Motor neuron (in vitro differentiated cells): ENCODE results near the gene RIT2. TPM values are rescaled to one million over a fixed set of nuclear protein-coding genes. Genes with fewer than 3 reads are reported as not detected.
"Not testable (repeated sequence)": the region's sequence is repeated elsewhere in the genome, so short reads cannot be mapped to it uniquely, and the experiment has no call there.

ENCODE experiments used
- ATAC-seq, 8 experiments: fragments of 200-7000 bp; cut with Tn5 transposase; replicated peaks in 6 of 8; 2 replicates each; pipeline ENCODE4 v1.8.0; 2021; ENCODE audit warnings: mild to moderate bottlenecking in 8 of 8, moderate library complexity in 8 of 8
- H3K27ac ChIP-seq, 2 donors: fragments of 250-450 bp; sonication (Bioruptor Pico); 2 replicates each; pipeline ENCODE4 v1.9.0; 2021; ENCODE audit warnings: antibody characterized with exemption in 2 of 2, mild to moderate bottlenecking in 2 of 2, moderate library complexity in 1 of 2
- H3K4me1 ChIP-seq, 2 donors: fragments of 250-450 bp; sonication (Bioruptor Pico); replicated peaks in 1 of 2; 2 replicates each; pipeline ENCODE4 v1.6.1; 2021; ENCODE audit warnings: antibody characterized with exemption in 2 of 2, mild to moderate bottlenecking in 2 of 2, moderate library complexity in 1 of 2
- H3K4me3 ChIP-seq, 5 donors: fragments of 250-450 bp; sonication (Bioruptor Pico); 2 replicates each; pipeline ENCODE4 v1.9.0; 2021; ENCODE audit warnings: antibody characterized with exemption in 5 of 5, mild to moderate bottlenecking in 5 of 5, moderate library complexity in 4 of 5
- WGBS, 10 experiments: fragments of 450-650 bp; shearing (Covaris generic); methylation state at CpG; one replicate each; pipeline ENCODE4 v1.0.0; 2022; 5-methylcytosine and 5-hydroxymethylcytosine counted together
- in situ Hi-C, 9 experiments: fragments of 400-800 bp; cut with MboI; loops; one replicate each; pipeline ENCODE4 v1.15.0; 2021; ENCODE audit warnings: low sequenced_read_pairs in 9 of 9, low pct_unique_long_range_greater_than_20kb in 2 of 9; ENCODE audit not compliant: unreplicated experiment in 9 of 9
- total RNA-seq, 8 experiments: library from RNA; unstranded; fragments of 300-600 nt; gene quantifications; 2 replicates each; pipeline versions ENCODE4 v1.2.3 to v1.2.4, GENCODE V29; 2022

Gene RIT2
- total RNA-seq, 8 experiments from 2014 or later: 0.52 to 22.0 (median 0.68) TPM; not detected in 2

DNA sequence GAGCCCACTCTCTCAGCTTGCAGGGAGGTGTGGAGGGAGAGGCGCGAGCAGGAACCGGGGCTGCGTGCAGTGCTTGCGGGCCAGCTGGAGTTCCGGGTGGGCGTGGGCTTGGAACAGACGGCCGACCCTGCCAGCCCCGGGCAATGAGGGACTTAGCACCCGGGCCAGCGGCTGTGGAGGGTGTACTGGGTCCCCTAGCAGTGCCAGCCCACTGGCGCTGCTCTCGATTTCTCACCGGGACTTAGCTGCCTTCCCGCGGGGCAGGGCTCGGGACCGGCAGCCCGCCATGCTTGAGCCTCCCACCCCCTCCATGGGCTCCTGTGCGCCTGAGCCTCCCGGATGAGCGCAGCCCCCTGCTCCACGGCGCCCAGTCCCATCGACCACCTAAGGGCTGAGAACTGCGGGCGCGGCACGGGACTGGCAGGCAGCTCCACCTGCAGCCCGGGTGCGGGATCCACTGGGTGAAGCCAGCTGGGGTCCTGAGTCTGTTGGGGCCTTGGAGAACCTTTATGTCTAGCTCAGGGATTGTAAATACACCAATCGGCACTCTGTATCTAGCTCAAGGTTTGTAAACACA lies 320.2 kb downstream of the RIT2 start:
- in situ Hi-C loops, H3K4me1 ChIP-seq, H3K27ac ChIP-seq, H3K4me3 ChIP-seq, ATAC-seq: not testable (repeated sequence)
- WGBS, 10 experiments: 88% methylated on average over 5 of the region's 33 CpGs; no CpG with 5 or more reads in 9 of the 10 experiments

DNA sequence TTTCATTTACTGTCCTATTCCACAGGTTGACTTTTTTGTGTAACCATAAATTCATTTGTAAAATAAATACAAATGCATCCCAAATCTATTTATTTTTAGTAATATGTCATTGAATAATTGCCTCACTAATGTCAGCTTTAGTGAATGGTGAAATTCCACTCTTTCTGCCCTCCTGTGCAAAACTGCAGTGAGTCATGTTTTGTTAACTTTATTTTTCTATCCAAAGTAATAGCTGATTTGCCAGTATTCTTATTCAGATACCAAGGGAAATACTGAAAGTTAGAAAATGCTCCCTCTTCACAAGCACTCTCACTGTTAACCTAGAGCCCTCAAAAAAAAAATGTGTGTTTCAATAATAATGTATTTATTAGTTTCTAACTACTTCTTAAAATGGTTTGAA lies 322.8 kb downstream of the RIT2 start:
- Histone ChIP-seq H3K27ac (no peak overlapping the region), H3K4me1 (no peaks in the 10 kb centered on the region), H3K4me3 (no peak overlapping the region)
- ATAC-seq: no peak
- in situ Hi-C loops: no loop called here

DNA sequence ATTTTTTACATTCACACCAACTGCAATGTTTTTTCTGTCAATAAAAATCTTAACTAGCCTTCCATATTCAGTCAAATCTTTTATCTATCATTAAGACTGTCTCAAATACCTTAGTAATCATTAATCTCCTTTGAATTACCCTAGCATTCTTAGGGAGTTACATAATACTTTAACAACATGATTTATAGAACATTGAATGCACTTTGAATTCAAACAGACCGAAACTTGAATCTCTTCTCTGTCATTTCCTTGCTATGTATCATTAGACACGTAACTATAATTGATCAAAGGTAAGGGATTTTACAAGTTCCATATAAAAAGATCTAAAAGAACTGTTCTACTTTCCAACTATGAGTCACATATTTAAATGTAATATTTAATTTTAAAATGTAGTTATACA lies 330.9 kb downstream of the RIT2 start:
- 0 to 80% (median 61%) methylated on average over 1 to 2 of the region's 2 CpGs; no CpG with 5 or more reads in 1 of the 10 experiments for WGBS, 10 experiments
- no peak overlapping the region for H3K4me3 ChIP-seq
- peaks cover 5 to 14% of the 10 kb centered on the region in 2 donors for H3K4me1 ChIP-seq
- H3K27ac ChIP-seq: no peak overlapping the region
- in situ Hi-C loops: no loop called here
- no peak for ATAC-seq

DNA sequence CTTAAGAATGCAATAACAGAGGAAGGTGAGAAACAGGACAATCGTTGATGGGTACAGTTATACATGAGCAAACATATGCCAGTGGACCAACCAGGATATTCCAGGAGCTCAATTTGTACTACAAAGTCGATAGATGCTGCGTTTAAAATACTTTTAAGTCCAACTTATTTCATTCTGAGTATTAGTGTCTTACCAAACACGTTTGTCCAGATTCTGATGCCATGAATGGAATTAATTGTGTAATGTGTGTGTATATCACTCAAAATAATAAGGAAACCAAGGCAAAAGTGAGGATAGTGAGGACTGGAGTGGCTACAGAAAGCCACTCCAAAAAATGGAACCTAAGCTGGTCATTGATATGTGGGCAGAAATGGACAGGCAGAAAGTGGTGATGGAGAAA lies 332.6 kb downstream of the RIT2 start:
- in situ Hi-C loops: no loop called here
- WGBS, 10 experiments: 9 to 100% (median 85%) methylated on average over 1 to 4 of the region's 4 CpGs
- peaks cover 14 to 31% of the 10 kb centered on the region in 2 donors for H3K4me1 ChIP-seq
- no peak for ATAC-seq
- H3K27ac ChIP-seq: no peak overlapping the region
- no peak overlapping the region for H3K4me3 ChIP-seq

DNA sequence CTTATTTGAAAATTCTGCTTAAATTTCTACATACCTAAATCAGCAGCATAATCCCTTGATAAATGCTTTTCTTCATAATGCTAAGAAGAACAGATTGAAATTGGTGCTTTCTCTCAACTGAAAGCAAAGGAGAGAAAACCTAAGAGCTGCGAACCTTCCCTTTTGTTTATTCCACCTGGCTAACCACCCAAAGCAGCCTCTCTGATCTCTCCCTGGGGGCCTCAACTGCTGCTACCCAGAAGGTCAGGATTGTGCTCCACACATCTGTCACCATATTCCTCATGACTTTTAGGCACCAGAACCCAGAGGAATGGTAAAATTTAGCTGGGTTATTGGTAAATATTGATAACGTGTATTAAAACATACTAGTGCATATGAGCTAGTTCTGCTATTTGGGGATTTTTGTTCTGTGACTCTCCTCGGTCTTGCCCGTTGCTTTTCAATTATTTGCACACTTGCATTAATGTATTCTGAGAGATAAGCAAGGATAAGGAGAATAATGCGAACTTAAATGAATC lies 334.1 kb downstream of the RIT2 start:
- in situ Hi-C loops: no loop called here
- no peak overlapping the region for H3K27ac ChIP-seq
- no peak overlapping the region for H3K4me3 ChIP-seq
- no peak for ATAC-seq
- WGBS, 10 experiments: 0 to 100% (median 46%) methylated on average over 1 to 5 of the region's 5 CpGs; no CpG with 5 or more reads in 1 of the 10 experiments
- peaks cover 14 to 29% of the 10 kb centered on the region in 2 donors for H3K4me1 ChIP-seq

DNA sequence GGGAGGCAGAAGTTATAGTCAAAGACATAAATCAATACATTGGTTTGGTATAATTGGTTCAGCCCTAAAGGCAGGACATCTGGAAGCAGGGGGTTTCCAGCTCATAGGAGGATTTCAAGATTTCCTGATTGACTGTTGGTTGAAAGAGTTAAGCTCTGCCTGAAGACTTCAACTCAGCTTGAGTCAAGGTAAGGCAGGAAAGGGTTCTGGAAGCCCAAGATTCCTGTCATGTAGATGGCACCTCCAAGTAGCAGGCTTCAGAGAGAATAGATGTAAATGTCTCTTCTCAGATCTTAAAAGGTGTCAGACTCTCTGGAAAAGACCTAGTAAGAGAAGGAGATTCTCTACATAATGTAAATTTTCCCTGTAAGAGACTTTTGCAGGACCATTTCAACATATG lies 335.3 kb downstream of the RIT2 start:
- Histone ChIP-seq H3K4me3 (no peak overlapping the region), H3K27ac (no peak overlapping the region), H3K4me1 (peaks cover 14 to 29% of the 10 kb centered on the region in 2 donors)
- ATAC-seq: no peak
- in situ Hi-C loops: no loop called here

DNA sequence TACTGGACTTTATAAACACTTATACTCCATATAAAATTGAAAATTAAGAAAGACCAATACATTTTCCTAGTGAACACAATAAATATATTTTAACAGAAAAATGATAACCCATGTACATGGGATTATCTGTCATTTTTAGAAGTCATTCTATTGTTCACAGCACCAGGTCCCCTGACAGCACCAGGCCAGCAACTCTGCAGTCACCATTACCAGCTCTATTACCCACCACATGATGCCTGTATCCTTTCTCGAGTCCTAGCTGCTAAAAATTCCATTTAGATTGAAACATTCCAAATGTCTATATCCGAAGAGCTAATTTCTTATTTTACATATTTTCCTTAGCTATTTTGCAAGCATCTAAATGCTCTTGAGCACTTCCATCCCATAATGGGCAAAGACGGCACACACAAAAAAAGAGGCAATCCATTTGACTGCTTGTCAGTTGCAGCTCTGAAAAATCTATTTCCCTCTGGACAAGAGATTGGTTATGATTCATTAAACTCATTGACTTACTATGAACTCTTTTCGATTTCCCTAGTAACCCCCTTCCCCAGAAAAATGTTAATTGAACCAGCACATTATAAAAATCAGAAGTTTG lies 336.9 kb downstream of the RIT2 start:
- 0 to 54% (median 44%) methylated on average over 2 to 4 of the region's 4 CpGs; no CpG with 5 or more reads in 1 of the 10 experiments for WGBS, 10 experiments
- H3K27ac ChIP-seq: no peak overlapping the region
- peaks cover 14 to 29% of the 10 kb centered on the region in 2 donors for H3K4me1 ChIP-seq
- H3K4me3 ChIP-seq: no peak overlapping the region
- ATAC-seq: peak in 2 of 8 experiments; percentile 60 to 69
- in situ Hi-C loops: no loop called here

DNA sequence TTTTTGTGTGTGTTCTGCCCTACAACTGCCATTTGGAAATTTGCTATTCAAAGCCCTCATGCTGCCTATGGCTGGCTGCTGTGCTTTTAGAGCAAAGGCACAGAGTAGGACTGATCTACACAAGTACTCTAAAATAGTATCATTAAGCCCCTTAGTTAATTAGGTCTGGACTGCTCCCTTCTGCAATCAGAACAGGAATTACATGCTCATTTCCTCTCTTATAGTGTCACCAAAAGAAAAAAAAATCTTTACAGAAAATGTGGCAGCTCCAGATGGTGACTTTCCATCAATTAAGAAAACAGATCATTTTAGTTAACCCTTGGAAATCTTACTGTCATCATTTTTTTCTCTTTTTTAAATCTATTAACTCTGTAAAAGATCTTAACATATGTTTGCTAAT lies 337.5 kb downstream of the RIT2 start:
- peak in 2 of 8 experiments; percentile 48 to 51 for ATAC-seq
- peaks cover 14 to 29% of the 10 kb centered on the region in 2 donors for H3K4me1 ChIP-seq
- H3K27ac ChIP-seq: no peak overlapping the region
- in situ Hi-C loops: no loop called here
- H3K4me3 ChIP-seq: no peak overlapping the region

DNA sequence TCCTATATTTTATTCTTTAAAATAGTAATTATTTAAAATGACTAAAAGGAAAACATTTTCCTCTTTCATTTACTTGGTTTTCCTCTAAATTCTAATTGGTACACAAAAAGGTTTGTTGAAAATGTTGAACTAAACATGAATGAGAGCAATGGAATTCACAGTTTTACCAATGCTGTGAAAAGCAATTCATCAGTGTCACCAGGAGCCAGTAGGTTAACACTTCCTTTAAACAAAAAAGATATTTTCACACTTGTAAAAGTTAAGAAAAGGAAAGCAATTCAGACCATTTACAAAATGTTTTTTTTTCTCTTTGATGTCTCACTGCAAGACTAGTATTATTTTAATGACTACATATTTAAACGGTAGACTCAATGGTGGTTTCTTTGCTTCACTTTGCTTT lies 341.6 kb downstream of the RIT2 start:
- no peak overlapping the region for H3K27ac ChIP-seq
- in situ Hi-C loops: no loop called here
- no peak for ATAC-seq
- no peak overlapping the region for H3K4me3 ChIP-seq
- peaks cover 5 to 11% of the 10 kb centered on the region in 2 donors for H3K4me1 ChIP-seq
- 0 to 55% (median 0%) methylated on average over 1 of the region's 1 CpG; no CpG with 5 or more reads in 1 of the 10 experiments for whole genome bisulfite sequencing, 10 experiments

DNA sequence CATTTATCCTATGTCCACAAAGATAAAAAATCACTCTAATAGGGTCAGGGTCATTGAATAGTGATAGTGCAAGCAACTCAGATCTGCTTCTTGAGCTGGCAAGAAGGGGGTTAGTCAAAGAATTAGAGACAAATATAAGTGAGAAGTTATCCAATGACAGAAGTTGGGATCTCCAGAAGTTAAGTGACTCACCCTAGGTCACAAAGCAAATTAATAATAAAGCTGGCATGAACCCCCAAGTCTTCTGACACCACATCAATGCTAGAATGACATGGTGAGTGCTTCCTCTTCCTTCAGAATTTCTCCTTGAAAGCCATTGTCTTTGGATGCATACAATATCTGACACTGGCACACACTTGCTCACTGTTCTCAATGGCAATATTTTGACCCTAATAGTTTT lies 343.5 kb downstream of the RIT2 start:
- in situ Hi-C loops: no loop called here
- Histone ChIP-seq H3K4me1 (no peaks in the 10 kb centered on the region), H3K4me3 (no peak overlapping the region), H3K27ac (no peak overlapping the region)
- ATAC-seq: no peak

DNA sequence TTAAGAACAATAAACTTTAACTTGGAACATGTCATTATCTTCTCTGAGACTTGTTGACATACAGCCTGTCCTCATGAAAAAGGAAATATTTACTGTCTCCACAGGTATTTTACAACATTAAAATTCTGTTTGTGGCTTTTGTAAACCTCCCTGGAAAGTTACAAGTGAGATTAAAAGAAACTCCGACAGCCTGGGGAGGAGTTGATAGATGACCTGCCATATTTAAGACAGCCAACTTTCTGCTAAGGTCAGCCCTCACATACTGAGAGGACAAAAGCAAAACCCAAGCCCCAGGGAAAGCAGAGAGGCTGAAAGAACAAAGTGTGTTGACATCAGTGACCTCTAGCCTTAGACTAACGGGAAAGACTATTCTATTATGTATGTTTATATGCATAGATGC lies 350.2 kb downstream of the RIT2 start:
- Histone ChIP-seq H3K27ac (no peak overlapping the region), H3K4me3 (no peak overlapping the region), H3K4me1 (peaks cover 0 to 5% of the 10 kb centered on the region in 2 donors)
- in situ Hi-C loops: no loop called here
- WGBS, 10 experiments: 0 to 29% (median 6%) methylated on average over 1 to 2 of the region's 2 CpGs; no CpG with 5 or more reads in 2 of the 10 experiments
- peak in 2 of 8 experiments; percentile 60 to 96 for ATAC-seq

DNA sequence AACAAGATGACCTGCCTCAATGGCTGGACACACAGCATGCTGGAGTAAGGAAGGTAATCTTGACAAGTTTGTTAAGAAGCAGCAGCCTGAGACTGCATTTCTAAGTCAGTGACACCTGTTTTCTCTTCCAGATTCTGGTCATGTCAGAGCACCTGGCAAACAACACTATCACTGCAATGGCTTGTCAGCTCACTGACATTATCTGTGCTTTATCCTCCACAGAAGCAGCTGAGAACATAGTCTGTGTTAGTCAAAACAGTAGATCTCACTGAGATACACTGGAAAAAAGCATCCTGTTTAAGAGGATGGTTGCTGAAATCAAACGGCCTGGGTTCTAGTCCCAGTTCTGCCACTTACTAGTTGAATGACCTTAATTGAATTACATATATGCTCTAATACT lies 355.2 kb downstream of the RIT2 start:
- WGBS, 10 experiments: 0 to 100% (median 80%) methylated on average over 1 of the region's 1 CpG; no CpG with 5 or more reads in 5 of the 10 experiments
- in situ Hi-C loops: no loop called here
- Histone ChIP-seq H3K4me3 (no peak overlapping the region), H3K27ac (no peak overlapping the region), H3K4me1 (peaks cover 13 to 24% of the 10 kb centered on the region in 2 donors)
- no peak for ATAC-seq

DNA sequence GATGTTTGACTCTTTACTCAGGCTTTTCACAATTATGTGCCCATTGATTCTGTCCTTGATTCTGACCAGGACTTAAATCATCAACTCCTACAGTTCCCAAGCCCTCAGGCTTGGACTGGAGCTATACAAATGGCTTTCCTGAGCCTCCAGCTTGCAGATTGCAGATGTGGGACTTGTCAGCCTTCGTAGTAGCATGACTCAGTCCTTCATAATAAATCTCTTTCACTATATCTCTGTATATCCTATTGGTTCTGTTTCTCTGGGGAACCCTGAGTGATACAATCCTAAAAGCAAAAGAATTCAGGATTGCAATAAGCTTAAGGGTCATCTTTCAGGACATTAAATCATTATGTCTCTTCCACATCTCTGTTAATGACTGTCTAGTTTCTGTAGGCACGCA lies 356.6 kb downstream of the RIT2 start:
- in situ Hi-C loops: no loop called here
- Histone ChIP-seq H3K4me3 (no peak overlapping the region), H3K27ac (peak overlapping the region in 1 of 2 donors; percentile 64), H3K4me1 (peaks cover 7 to 24% of the 10 kb centered on the region in 2 donors)
- 0 to 55% (median 30%) methylated on average over 1 to 2 of the region's 2 CpGs; no CpG with 5 or more reads in 4 of the 10 experiments for WGBS, 10 experiments
- ATAC-seq: peak in 6 of 8 experiments; percentile 34 to 98 (median 97)

DNA sequence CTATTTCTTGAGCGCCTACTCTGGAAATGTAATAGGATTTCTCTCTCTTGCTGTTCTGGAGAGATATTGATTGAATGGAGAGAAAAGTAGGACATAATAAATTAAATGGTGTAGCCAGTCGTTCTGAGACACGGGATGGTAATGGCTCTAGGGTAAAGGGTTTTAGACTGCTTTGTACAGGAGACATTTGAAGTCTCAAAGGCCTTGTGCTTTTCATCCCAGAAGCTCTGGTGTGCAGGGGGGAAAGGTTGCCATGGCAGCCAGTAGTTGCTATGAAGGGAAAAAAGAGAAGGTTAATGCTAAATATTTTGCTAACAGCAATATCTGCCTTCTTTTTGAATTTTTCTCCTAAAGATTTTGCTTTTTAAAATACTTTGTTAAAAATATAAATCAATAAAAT lies 359.3 kb downstream of the RIT2 start:
- Histone ChIP-seq H3K27ac (no peak overlapping the region), H3K4me1 (peaks cover 13 to 37% of the 10 kb centered on the region in 2 donors), H3K4me3 (no peak overlapping the region)
- 0 to 51% (median 20%) methylated on average over 1 to 3 of the region's 3 CpGs; no CpG with 5 or more reads in 2 of the 10 experiments for WGBS, 10 experiments
- in situ Hi-C loops: no loop called here
- ATAC-seq: peak in 5 of 8 experiments; percentile 29 to 70 (median 40)
